SK-N-SH (cell line): Measurements from ENCODE around the gene ZNF438. TPM values are rescaled to one million over a fixed set of nuclear protein-coding genes. Genes with fewer than 3 reads are reported as not detected.

Experiments
- CTCF ChIA-PET: fragments of 300-600, 350-600 bp; formaldehyde crosslinking; extraction: SDS; loops from one replicate; lab custom pipeline; 2021; lab: Yijun Ruan, JAX
- POLR2A ChIA-PET: fragments of 350-600 bp; sonication (Branson Sonifier 250); formaldehyde crosslinking; extraction: SDS; loops from one replicate; lab custom pipeline; 2020; ENCODE audit warnings: antibody characterized with exemption, inconsistent platforms; lab: Yijun Ruan, JAX
- DNase-seq: peaks from one replicate; pipeline ENCODE4 v3.0.0; 2012
- H2AFZ ChIP-seq: fragments of 200-600 bp; sonication (generic); 2 replicates; pipeline ENCODE4 v1.8.1; 2016; ENCODE audit warnings: antibody characterized with exemption, mild to moderate bottlenecking, low read depth
- H3F3A ChIP-seq: fragments of 200-600 bp; sonication (generic); replicated peaks from 2 replicates; pipeline ENCODE3; 2016; ENCODE audit warnings: antibody characterized with exemption, mild to moderate bottlenecking; ENCODE audit not compliant: insufficient read depth
- H3K27ac ChIP-seq, 2 experiments: fragments of 200-500 bp in 1 of 2; fragments of 200-600 bp in 1 of 2; sonication (Bioruptor generic) in 1 of 2; sonication (generic), shearing (Covaris generic) in 1 of 2; 2 replicates each; pipeline versions ENCODE4 v1.5.1 to v1.6.1; 2014 to 2016; ENCODE audit warnings: low read depth in 2 of 2, inconsistent platforms in 1 of 2, low read length in 1 of 2, mild to moderate bottlenecking in 1 of 2, mixed read lengths in 1 of 2
- H3K27me3 ChIP-seq: fragments of 200-600 bp; sonication (generic), shearing (Covaris generic); 2 replicates; pipeline ENCODE4 v1.6.1; 2016; ENCODE audit warnings: mixed run types; ENCODE audit not compliant: insufficient read depth
- H3K36me3 ChIP-seq, 2 experiments: fragments of 200-500 bp in 1 of 2; fragments of 200-600 bp in 1 of 2; sonication (Bioruptor generic) in 1 of 2; sonication (generic) in 1 of 2; replicated peaks in 1 of 2; 2 replicates each; pipeline versions ENCODE3 to v1.5.1; 2014 to 2016; ENCODE audit warnings: low read length in 1 of 2, mild to moderate bottlenecking in 1 of 2; ENCODE audit not compliant: insufficient read depth in 2 of 2, control insufficient read depth in 1 of 2
- H3K4me1 ChIP-seq, 2 experiments: fragments of 200-500 bp in 1 of 2; fragments of 200-600 bp in 1 of 2; sonication (Bioruptor generic) in 1 of 2; sonication (generic), shearing (Covaris generic) in 1 of 2; 2 replicates each; pipeline versions ENCODE4 v1.5.1 to v1.6.1; 2014 to 2016; ENCODE audit warnings: low read depth in 1 of 2, low read length in 1 of 2, mixed run types in 1 of 2; ENCODE audit not compliant: insufficient read depth in 2 of 2, control insufficient read depth in 1 of 2
- H3K4me2 ChIP-seq: fragments of 200-600 bp; sonication (generic), shearing (Covaris generic); 2 replicates; pipeline ENCODE4 v1.6.1; 2017; ENCODE audit warnings: mixed run types
- H3K4me3 ChIP-seq, 2 experiments: fragments of 200-500 bp in 1 of 2; fragments of 200-600 bp in 1 of 2; sonication (Bioruptor generic) in 1 of 2; sonication (generic), shearing (Covaris generic) in 1 of 2; 2 replicates each; pipeline versions ENCODE4 v1.5.1 to v1.8.1; 2014 to 2016; ENCODE audit warnings: low read depth in 2 of 2, inconsistent platforms in 1 of 2, low read length in 1 of 2, mild to moderate bottlenecking in 1 of 2, mixed read lengths in 1 of 2, moderate library complexity in 1 of 2
- H3K79me2 ChIP-seq: fragments of 200-600 bp; sonication (generic); 2 replicates; pipeline ENCODE4 v1.8.1; 2017; ENCODE audit warnings: mild to moderate bottlenecking; ENCODE audit not compliant: insufficient read depth
- H3K9ac ChIP-seq: fragments of 200-600 bp; sonication (generic); 2 replicates; pipeline ENCODE4 v1.6.1; 2017; ENCODE audit warnings: mixed run types
- H3K9me2 ChIP-seq: fragments of 200-600 bp; sonication (generic); 2 replicates; pipeline ENCODE4 v1.6.1; 2017; ENCODE audit warnings: mixed run types
- H3K9me3 ChIP-seq: fragments of 200-600 bp; sonication (generic); 2 replicates; pipeline ENCODE4 v1.6.1; 2017; ENCODE audit warnings: mixed run types, mild to moderate bottlenecking, moderate library complexity
- H4K20me1 ChIP-seq: fragments of 200-600 bp; sonication (generic); 2 replicates; pipeline ENCODE4 v1.6.1; 2017; ENCODE audit warnings: mild to moderate bottlenecking, mixed run types; ENCODE audit not compliant: insufficient read depth
- FOSL2 ChIP-seq: IDR thresholded peaks from 2 replicates; pipeline ENCODE4 v1.4.0; 2012; ENCODE audit warnings: low read depth, mild to moderate bottlenecking, moderate library complexity, borderline replicate concordance
- FOXJ3 ChIP-seq: sonication (generic); formaldehyde crosslinking; IDR thresholded peaks from 2 replicates; pipeline ENCODE4 v1.5.1; 2020; ENCODE audit warnings: mild to moderate bottlenecking, missing genetic modification reagents
- RAD21 ChIP-seq: IDR thresholded peaks from 2 replicates; pipeline ENCODE4 v1.6.1; 2012; ENCODE audit warnings: mild to moderate bottlenecking, low read length
- SIN3A ChIP-seq: IDR thresholded peaks from 2 replicates; pipeline ENCODE4 v1.6.1; 2012; ENCODE audit warnings: low read depth, mild to moderate bottlenecking, low read length, moderate library complexity, borderline replicate concordance
- ZBTB33 ChIP-seq: IDR thresholded peaks from 2 replicates; pipeline ENCODE4 v1.4.0; 2012; ENCODE audit warnings: low read depth, borderline replicate concordance
- WGBS: methylation state at CpG from one replicate; pipeline ENCODE4 v1.1.6; 2017; ENCODE audit warnings: low lambda C conversion rate; 5-methylcytosine and 5-hydroxymethylcytosine counted together
- polyA plus RNA-seq, 3 experiments: library from polyadenylated mRNA; depleted of rRNA; stranded (reverse); fragments of >200 nt; gene quantifications; 2 replicates each; pipeline ENCODE4 v1.2.3, GENCODE V29; 2012
- TF ChIP-seq, protein P1 (sequence below): fragments of 200-600 bp; sonication (generic); IDR thresholded peaks from 2 replicates; pipeline ENCODE4 v1.6.1; 2017; ENCODE audit warnings: antibody characterized with exemption, mild to moderate bottlenecking, moderate library complexity
- TF ChIP-seq, protein P2 (sequence below): IDR thresholded peaks from 2 replicates; pipeline ENCODE4; 2012

ZNF438 gene
- polyA plus RNA-seq, 1 of the 3 experiments (the other 2 are of a cell fraction), result 2.1 TPM

DNA sequence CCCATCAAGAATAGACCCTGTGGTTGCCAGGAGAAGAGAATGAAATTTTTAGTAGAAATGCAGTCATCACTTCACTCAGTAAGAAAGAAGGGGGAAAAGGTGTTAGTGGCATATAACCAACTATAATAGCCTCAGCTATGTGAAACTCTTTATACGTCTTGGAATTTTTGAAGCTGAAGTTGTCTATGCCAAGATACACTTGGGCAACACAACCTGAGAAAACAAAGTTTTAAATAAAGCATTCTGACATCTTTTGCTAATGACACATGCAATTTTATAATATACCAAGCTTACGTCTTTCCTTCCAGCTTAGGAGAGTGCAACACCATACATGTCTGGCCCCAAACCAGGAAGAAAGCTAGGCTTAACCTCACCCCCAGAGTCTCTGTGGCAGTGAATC lies 40.8 kb upstream of the ZNF438 start:
- Histone ChIP-seq H3F3A (no peaks in the 10 kb centered on the region), H3K4me1 (peaks cover 0 to 9% of the 10 kb centered on the region in 2 experiments; a peak in 1 of 4 replicates), H4K20me1 (no peaks in the 10 kb centered on the region), H3K27ac (no peak overlapping the region), H3K79me2 (no peaks in the 10 kb centered on the region), H2AFZ (no peak overlapping the region), H3K36me3 (no peaks in the 10 kb centered on the region), H3K4me3 (no peak overlapping the region), H3K4me2 (no peak overlapping the region), H3K27me3 (no peaks in the 10 kb centered on the region), H3K9me2 (no peaks in the 10 kb centered on the region), H3K9me3 (no peaks in the 10 kb centered on the region), H3K9ac (no peak overlapping the region)
- DNase-seq, result no peak
- TF ChIP-seq, protein P1, sequence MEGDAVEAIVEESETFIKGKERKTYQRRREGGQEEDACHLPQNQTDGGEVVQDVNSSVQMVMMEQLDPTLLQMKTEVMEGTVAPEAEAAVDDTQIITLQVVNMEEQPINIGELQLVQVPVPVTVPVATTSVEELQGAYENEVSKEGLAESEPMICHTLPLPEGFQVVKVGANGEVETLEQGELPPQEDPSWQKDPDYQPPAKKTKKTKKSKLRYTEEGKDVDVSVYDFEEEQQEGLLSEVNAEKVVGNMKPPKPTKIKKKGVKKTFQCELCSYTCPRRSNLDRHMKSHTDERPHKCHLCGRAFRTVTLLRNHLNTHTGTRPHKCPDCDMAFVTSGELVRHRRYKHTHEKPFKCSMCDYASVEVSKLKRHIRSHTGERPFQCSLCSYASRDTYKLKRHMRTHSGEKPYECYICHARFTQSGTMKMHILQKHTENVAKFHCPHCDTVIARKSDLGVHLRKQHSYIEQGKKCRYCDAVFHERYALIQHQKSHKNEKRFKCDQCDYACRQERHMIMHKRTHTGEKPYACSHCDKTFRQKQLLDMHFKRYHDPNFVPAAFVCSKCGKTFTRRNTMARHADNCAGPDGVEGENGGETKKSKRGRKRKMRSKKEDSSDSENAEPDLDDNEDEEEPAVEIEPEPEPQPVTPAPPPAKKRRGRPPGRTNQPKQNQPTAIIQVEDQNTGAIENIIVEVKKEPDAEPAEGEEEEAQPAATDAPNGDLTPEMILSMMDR, result no peak
- no peak for TF ChIP-seq FOXJ3 (CRISPR knock-in tag)
- 87% methylated on average over 2 of the region's 2 CpGs for WGBS
- ChIA-PET CTCF (interaction anchor here (0.6 to 1.2 kb wide), 3 partner anchors 10 to 289 kb away, joined by 3 to 4 read pairs (median 3); no protein-coding TSS in a partner anchor), POLR2A (no interaction called here)

DNA sequence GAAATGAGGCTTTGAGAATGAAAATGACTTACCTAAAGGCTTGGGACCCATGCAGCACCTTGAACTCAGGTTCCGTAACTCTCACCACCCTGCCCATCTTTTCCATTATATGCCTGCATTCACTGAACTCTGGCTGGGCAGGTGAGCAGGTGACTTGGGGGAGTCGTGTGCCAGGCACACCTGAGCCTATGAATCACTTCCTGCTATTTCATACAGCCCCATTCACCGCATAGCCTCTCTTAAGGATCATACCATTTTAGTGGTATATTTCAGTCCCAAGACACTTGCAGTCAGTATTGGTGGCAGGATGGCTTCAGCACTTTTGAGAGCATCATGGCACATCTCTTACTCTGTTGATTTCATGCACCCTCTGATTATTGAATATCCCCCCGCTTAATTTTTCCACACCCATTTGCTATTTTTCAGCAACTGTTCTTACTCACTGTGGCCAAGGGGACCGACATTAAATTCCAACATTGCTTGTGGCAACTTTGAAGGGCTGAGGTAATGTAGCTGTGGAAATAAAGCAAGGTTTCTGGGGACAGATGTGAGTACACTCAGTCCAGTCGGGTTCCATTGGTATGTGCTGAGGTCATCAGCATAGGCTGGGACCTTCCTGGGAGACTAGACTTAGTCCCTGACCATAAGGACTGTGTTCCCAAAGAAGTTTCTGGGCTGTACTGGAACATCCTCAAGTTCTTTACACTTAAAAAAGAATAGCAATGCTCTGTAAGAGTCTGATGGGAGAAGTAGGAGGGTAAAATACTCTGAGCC lies 39.8 kb upstream of the ZNF438 start:
- WGBS, result 69% methylated on average over 6 of the region's 6 CpGs
- no peak overlapping the region for H3K27ac ChIP-seq
- no peaks in the 10 kb centered on the region for H3K9me3 ChIP-seq
- no peak for TF ChIP-seq FOXJ3 (CRISPR knock-in tag)
- TF ChIP-seq ZBTB33, result no peak
- TF ChIP-seq RAD21, result no peak
- TF ChIP-seq SIN3A, result no peak
- no peak for TF ChIP-seq FOSL2
- TF ChIP-seq, protein P2, sequence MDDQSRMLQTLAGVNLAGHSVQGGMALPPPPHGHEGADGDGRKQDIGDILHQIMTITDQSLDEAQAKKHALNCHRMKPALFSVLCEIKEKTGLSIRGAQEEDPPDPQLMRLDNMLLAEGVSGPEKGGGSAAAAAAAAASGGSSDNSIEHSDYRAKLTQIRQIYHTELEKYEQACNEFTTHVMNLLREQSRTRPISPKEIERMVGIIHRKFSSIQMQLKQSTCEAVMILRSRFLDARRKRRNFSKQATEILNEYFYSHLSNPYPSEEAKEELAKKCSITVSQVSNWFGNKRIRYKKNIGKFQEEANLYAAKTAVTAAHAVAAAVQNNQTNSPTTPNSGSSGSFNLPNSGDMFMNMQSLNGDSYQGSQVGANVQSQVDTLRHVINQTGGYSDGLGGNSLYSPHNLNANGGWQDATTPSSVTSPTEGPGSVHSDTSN, result no peak
- TF ChIP-seq, all 33 proteins: peak for 0
- H3K9me2 ChIP-seq, result no peaks in the 10 kb centered on the region
- CTCF ChIA-PET, result interaction anchor here (0.8 kb wide), 1 partner anchor 13 kb away, joined by 3 read pairs; no protein-coding TSS in a partner anchor
- no peaks in the 10 kb centered on the region for H3K27me3 ChIP-seq
- H3K4me3 ChIP-seq, result no peak overlapping the region
- H3F3A ChIP-seq, result no peaks in the 10 kb centered on the region
- H3K9ac ChIP-seq, result no peak overlapping the region
- no peak overlapping the region for H2AFZ ChIP-seq
- no peak for DNase-seq
- POLR2A ChIA-PET, result no interaction called here
- no peaks in the 10 kb centered on the region for H4K20me1 ChIP-seq
- no peak overlapping the region for H3K4me2 ChIP-seq
- peaks cover 0 to 9% of the 10 kb centered on the region in 2 experiments; a peak in 1 of 4 replicates for H3K4me1 ChIP-seq
- H3K79me2 ChIP-seq, result no peaks in the 10 kb centered on the region
- H3K36me3 ChIP-seq, result no peaks in the 10 kb centered on the region
